Glutamatergic neuron (in vitro differentiated cells): ENCODE measurements around the gene SYNGR3. TPM values are rescaled to one million over a fixed set of nuclear protein-coding genes. Genes with fewer than 3 reads are reported as not detected.

Experiments
- DNase-seq: peaks from one replicate; pipeline ENCODE4 v3.0.0; 2022
- H3K27ac Mint-ChIP-seq: one replicate; pipeline ENCODE4 v1.8.0; 2020; ENCODE audit warnings: mild to moderate bottlenecking, mixed read lengths, inconsistent platforms; ENCODE audit not compliant: unreplicated experiment
- H3K27me3 Mint-ChIP-seq: one replicate; pipeline ENCODE4 v1.8.0; 2020; ENCODE audit warnings: mild to moderate bottlenecking, moderate library complexity, mixed read lengths, inconsistent platforms; ENCODE audit not compliant: unreplicated experiment
- H3K36me3 Mint-ChIP-seq: one replicate; pipeline ENCODE4 v1.8.0; 2020; ENCODE audit warnings: mild to moderate bottlenecking, mixed read lengths, inconsistent platforms; ENCODE audit not compliant: unreplicated experiment
- H3K4me1 Mint-ChIP-seq: one replicate; pipeline ENCODE4 v1.8.0; 2020; ENCODE audit warnings: mild to moderate bottlenecking, low read depth, mixed read lengths, inconsistent platforms; ENCODE audit not compliant: unreplicated experiment
- H3K4me3 Mint-ChIP-seq: one replicate; pipeline ENCODE4 v1.8.0; 2020; ENCODE audit warnings: mild to moderate bottlenecking, mixed read lengths, inconsistent platforms; ENCODE audit not compliant: unreplicated experiment
- H3K9me3 Mint-ChIP-seq: one replicate; pipeline ENCODE4 v1.8.0; 2020; ENCODE audit warnings: mild to moderate bottlenecking, moderate library complexity, mixed read lengths, inconsistent platforms; ENCODE audit not compliant: unreplicated experiment
- CTCF ChIP-seq: fragments of 200-600 bp; sonication (generic); IDR thresholded peaks from one replicate; pipeline ENCODE4 v1.5.0; 2021; ENCODE audit not compliant: partially characterized antibody, unreplicated experiment
- total RNA-seq: library from RNA; stranded (reverse); fragmentation: NEBNext Ultra II Directional; extraction: Animal tissue kit (Norgen Biotek cat#: 25700); gene quantifications from one replicate; pipeline ENCODE4 v1.2.1, GENCODE V29; 2021; ENCODE audit not compliant: unreplicated experiment

Gene SYNGR3
- total RNA-seq, 1 donor from 2014 or later = 45.7 TPM

DNA sequence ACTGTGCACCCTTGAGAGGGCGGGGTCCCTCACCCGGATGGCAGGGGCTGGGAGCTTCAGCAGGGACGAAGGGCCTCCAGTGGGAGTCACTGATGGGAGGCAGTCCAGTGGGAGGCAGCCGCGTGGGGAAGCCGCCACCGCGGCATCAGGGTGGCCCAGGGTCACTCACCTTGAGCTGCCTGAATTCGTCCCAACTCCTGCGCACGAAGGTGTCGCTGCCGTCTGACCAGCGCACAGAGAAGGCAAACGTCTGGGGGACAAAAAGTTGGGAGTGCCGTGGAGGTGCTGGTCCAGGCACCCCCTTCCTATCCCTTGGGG lies 9.0 kb upstream of the SYNGR3 start:
- H3K4me1 Mint-ChIP-seq = peaks cover 16% of the 10 kb centered on the region
- no peak for TF ChIP-seq CTCF
- peaks cover 11% of the 10 kb centered on the region for H3K27me3 Mint-ChIP-seq
- H3K27ac Mint-ChIP-seq = no peak overlapping the region
- no peak overlapping the region for H3K4me3 Mint-ChIP-seq
- no peak for DNase-seq
- no peaks in the 10 kb centered on the region for H3K36me3 Mint-ChIP-seq
- H3K9me3 Mint-ChIP-seq = peaks cover 2% of the 10 kb centered on the region

DNA sequence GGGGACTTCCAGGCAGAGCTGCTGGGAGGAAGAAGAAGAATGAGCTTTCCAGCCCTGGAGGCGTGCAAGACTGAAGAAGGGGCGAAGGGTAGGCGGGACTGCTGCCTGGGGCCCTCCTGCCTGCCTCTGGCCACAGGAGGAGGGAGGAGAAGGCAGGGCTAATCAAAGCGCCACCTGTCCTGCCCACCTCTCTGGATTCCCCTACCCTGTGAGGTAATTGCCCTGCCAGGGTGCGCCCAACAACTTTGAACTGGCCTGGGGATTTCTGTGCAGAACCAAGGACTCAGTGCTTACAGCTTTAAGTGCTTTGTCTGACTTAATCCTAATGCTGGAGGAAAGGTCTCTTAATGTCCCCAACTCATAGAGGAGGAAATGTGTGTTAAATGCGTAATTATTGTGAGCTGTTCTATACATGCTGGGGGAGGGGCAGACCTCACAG lies 8.4 kb upstream of the SYNGR3 start, which contains the start of gene NOXO1:
Gene NOXO1 (minus strand): TSS at position 72 of the 439 bp plus-strand sequence. CDS start 290 bp downstream, outside the sequence.
- H3K36me3 Mint-ChIP-seq = no peaks in the 10 kb centered on the region
- H3K4me1 Mint-ChIP-seq = peaks cover 16% of the 10 kb centered on the region
- no peak for DNase-seq
- no peak for TF ChIP-seq CTCF
- peaks cover 11% of the 10 kb centered on the region for H3K27me3 Mint-ChIP-seq
- peaks cover 2% of the 10 kb centered on the region for H3K9me3 Mint-ChIP-seq
- peak within 1 kb of the TSS; percentile 87 for H3K4me3 Mint-ChIP-seq
- H3K27ac Mint-ChIP-seq = peak within 1 kb of the TSS; percentile 92

GRCh38 chr16:1982013-1982433 lies 7.7 kb upstream of the SYNGR3 start:
- no peaks in the 10 kb centered on the region for H3K36me3 Mint-ChIP-seq
- no peak for DNase-seq
- peak overlapping the region; percentile 87 for H3K4me3 Mint-ChIP-seq
- H3K27ac Mint-ChIP-seq = peak overlapping the region; percentile 92
- H3K4me1 Mint-ChIP-seq = peaks cover 16% of the 10 kb centered on the region
- TF ChIP-seq CTCF = no peak
- H3K27me3 Mint-ChIP-seq = peaks cover 11% of the 10 kb centered on the region
- H3K9me3 Mint-ChIP-seq = peaks cover 2% of the 10 kb centered on the region

DNA sequence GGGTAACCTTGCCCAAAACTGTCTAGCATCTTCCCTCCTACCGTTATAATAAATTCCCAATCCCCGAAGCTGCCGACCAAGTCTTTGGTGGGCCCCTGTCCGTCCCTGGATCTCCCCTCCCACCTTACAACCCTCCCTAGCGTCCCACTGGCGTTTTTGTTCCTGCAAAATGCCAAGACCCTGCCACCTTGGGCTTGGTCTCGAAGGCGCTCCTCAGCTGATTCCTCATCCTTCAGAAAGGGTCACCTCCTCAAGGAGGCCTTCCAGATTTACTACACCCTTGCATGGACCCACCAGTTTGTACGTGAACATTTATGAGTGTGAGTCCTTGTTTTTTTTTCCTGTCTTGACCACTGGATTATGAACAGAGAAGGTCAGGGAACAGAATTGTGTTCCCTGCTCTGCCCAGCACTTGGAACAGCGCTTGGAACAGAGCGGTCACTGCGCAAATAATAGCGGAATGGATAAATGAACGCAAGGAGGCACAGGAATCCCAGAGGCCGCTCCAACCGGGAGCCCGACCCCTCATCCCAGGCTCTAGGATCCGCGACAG lies 6.7 kb upstream of the SYNGR3 start:
- no peak for TF ChIP-seq CTCF
- Mint-ChIP-seq H3K36me3 (no peaks in the 10 kb centered on the region), H3K9me3 (peaks cover 2% of the 10 kb centered on the region), H3K27ac (peak overlapping the region; percentile 92), H3K4me1 (peaks cover 16% of the 10 kb centered on the region), H3K27me3 (peaks cover 11% of the 10 kb centered on the region), H3K4me3 (peak overlapping the region; percentile 87)
- DNase-seq = no peak

GRCh38 chr16:1983544-1984346 lies 6.0 kb upstream of the SYNGR3 start, which contains the start of gene GFER:
TSS of gene GFER (plus strand) at chr16:1984193. CDS start at chr16:1984219, 26 bp downstream.
- TF ChIP-seq CTCF = no peak
- Mint-ChIP-seq H3K4me1 (peaks cover 19% of the 10 kb centered on the region), H3K9me3 (peaks cover 7% of the 10 kb centered on the region), H3K27ac (peak within 1 kb of the TSS; percentile 92), H3K4me3 (peak within 1 kb of the TSS; percentile 87), H3K27me3 (peaks cover 14% of the 10 kb centered on the region), H3K36me3 (no peaks in the 10 kb centered on the region)
- peak; percentile 97 for DNase-seq
